ENCODE results near the gene SFMBT1.

DNA sequence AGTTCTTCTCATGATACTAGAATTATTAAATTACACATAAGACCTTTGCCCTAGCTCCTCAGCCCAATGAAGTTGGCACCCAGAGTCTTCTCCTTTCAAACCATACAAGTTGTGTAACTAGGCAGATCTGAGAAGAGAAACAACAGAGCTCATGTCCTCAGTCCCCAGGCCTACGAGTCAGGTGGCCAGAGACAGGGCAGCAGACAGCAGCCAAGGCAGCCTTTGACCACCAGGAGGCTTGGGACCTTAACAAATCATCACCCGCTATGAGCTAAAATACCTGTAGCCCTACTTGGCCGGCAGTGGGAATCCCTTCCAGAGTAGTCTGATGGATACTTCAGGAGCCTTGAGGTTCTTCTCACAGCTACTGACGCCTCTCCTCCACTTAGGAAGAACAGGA lies 166.8 kb downstream of the SFMBT1 start:
- TF ChIP-seq, protein P1, sequence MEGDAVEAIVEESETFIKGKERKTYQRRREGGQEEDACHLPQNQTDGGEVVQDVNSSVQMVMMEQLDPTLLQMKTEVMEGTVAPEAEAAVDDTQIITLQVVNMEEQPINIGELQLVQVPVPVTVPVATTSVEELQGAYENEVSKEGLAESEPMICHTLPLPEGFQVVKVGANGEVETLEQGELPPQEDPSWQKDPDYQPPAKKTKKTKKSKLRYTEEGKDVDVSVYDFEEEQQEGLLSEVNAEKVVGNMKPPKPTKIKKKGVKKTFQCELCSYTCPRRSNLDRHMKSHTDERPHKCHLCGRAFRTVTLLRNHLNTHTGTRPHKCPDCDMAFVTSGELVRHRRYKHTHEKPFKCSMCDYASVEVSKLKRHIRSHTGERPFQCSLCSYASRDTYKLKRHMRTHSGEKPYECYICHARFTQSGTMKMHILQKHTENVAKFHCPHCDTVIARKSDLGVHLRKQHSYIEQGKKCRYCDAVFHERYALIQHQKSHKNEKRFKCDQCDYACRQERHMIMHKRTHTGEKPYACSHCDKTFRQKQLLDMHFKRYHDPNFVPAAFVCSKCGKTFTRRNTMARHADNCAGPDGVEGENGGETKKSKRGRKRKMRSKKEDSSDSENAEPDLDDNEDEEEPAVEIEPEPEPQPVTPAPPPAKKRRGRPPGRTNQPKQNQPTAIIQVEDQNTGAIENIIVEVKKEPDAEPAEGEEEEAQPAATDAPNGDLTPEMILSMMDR (conservative IDR thresholded peaks at IDR 0.05; ENCODE audit: low read depth in 2 of 2): peak; percentile 42 to 43
- TF ChIP-seq EZH2 (IDR thresholded peaks at IDR 0.05; ENCODE audit: low read depth, unreplicated experiment): no peak
- TF ChIP-seq ZNF331 (CRISPR knock-in tag; IDR thresholded peaks at IDR 0.05; ENCODE audit: low read depth): no peak
- TF ChIP-seq POLR2AphosphoS5 (IDR thresholded peaks at IDR 0.05; ENCODE audit: low read depth): no peak
- TF ChIP-seq EZH2phosphoT487 (IDR thresholded peaks at IDR 0.05; ENCODE audit: unreplicated experiment): no peak
- TF ChIP-seq, protein P2, sequence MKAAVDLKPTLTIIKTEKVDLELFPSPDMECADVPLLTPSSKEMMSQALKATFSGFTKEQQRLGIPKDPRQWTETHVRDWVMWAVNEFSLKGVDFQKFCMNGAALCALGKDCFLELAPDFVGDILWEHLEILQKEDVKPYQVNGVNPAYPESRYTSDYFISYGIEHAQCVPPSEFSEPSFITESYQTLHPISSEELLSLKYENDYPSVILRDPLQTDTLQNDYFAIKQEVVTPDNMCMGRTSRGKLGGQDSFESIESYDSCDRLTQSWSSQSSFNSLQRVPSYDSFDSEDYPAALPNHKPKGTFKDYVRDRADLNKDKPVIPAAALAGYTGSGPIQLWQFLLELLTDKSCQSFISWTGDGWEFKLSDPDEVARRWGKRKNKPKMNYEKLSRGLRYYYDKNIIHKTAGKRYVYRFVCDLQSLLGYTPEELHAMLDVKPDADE (IDR thresholded peaks at IDR 0.05): no peak
- TF ChIP-seq JUNB (IDR thresholded peaks at IDR 0.05; ENCODE audit: unreplicated experiment): no peak

All from GM23338 (cell line).